Measurements from ENCODE around the gene NIPA2.

- TF ChIP-seq CTCF (IDR thresholded peaks at IDR 0.05) (no peak), POLR2A (IDR thresholded peaks at IDR 0.05) (no peak)
These were observed 31.8 kb upstream of the NIPA2 start for GRCh38 chr15:22806664-22807063.

All from lower leg skin (tissue), 3 donors.